Osteoblast (primary cell): ENCODE results near the gene PKMYT1. TPM values are rescaled to one million over a fixed set of nuclear protein-coding genes. Genes with fewer than 3 reads are reported as not detected.

Experiments used
- DNase-seq: peaks from one replicate; pipeline ENCODE4 v3.0.0; 2011; ENCODE audit warnings: low spot score, mixed read lengths; ENCODE audit not compliant: insufficient read length; ENCODE audit errors: missing footprints
- H2AFZ ChIP-seq: 2 replicates; pipeline ENCODE4 v1.6.0; 2011; ENCODE audit warnings: mild to moderate bottlenecking, low read length
- H3K27ac ChIP-seq: 2 replicates; pipeline ENCODE4 v1.5.1; 2011; ENCODE audit warnings: mild to moderate bottlenecking, low read depth, low read length, moderate library complexity
- H3K27me3 ChIP-seq: 2 replicates; pipeline ENCODE4 v1.6.0; 2012; ENCODE audit warnings: mild to moderate bottlenecking, control low read depth, inconsistent platforms, low read length, moderate library complexity; ENCODE audit not compliant: insufficient read depth
- H3K36me3 ChIP-seq: 2 replicates; pipeline ENCODE4 v1.5.1; 2011; ENCODE audit warnings: mild to moderate bottlenecking, low read length, control low read depth, moderate library complexity; ENCODE audit not compliant: insufficient read depth
- H3K4me1 ChIP-seq: 2 replicates; pipeline ENCODE4 v1.5.1; 2011; ENCODE audit warnings: mild to moderate bottlenecking, low read length, control low read depth, moderate library complexity; ENCODE audit not compliant: insufficient read depth
- H3K4me2 ChIP-seq: 2 replicates; pipeline ENCODE4 v1.6.0; 2011; ENCODE audit warnings: mild to moderate bottlenecking, low read length; ENCODE audit not compliant: insufficient read depth
- H3K4me3 ChIP-seq: fragments of 200-600 bp; sonication (generic); 3 replicates; pipeline ENCODE4 v1.5.1; 2012; ENCODE audit warnings: mild to moderate bottlenecking, low read length, inconsistent platforms; ENCODE audit not compliant: insufficient read depth
- H3K79me2 ChIP-seq: 2 replicates; pipeline ENCODE4 v1.6.0; 2012; ENCODE audit warnings: mild to moderate bottlenecking, low read length, control low read depth, inconsistent platforms; ENCODE audit not compliant: insufficient read depth
- H3K9me3 ChIP-seq: 2 replicates; pipeline ENCODE4 v1.5.1; 2011; ENCODE audit warnings: low read depth, low read length, control low read depth
- H4K20me1 ChIP-seq: 2 replicates; pipeline ENCODE4 v1.6.0; 2012; ENCODE audit warnings: mild to moderate bottlenecking, low read length, control low read depth; ENCODE audit not compliant: insufficient read depth
- CTCF ChIP-seq: IDR thresholded peaks from 2 replicates; pipeline ENCODE4 v1.5.1; 2011; ENCODE audit warnings: mild to moderate bottlenecking, low read depth, low read length, moderate library complexity; ENCODE audit errors: extremely low read depth
- total RNA-seq: library from RNA; depleted of rRNA; stranded (reverse); fragments of >200 nt; gene quantifications from 2 replicates; pipeline ENCODE4 v1.2.3, GENCODE V29; 2012

Gene PKMYT1
- total RNA-seq, 1 donor, result 1.4 TPM

- Histone ChIP-seq H3K27ac (no peak overlapping the region), H2AFZ (no peak overlapping the region), H3K4me1 (no peaks in the 10 kb centered on the region), H3K9me3 (no peaks in the 10 kb centered on the region), H3K36me3 (no peaks in the 10 kb centered on the region), H3K4me2 (no peak overlapping the region), H3K27me3 (peaks cover 82% of the 10 kb centered on the region), H4K20me1 (no peaks in the 10 kb centered on the region), H3K79me2 (no peaks in the 10 kb centered on the region), H3K4me3 (no peak overlapping the region)
- TF ChIP-seq CTCF, result no peak
- DNase-seq, result no peak
These were observed 30.3 kb upstream of the PKMYT1 start for GRCh38 chr16:3010510-3010909.

- no peak overlapping the region for H3K4me2 ChIP-seq
- H3K4me3 ChIP-seq, result no peak overlapping the region
- H2AFZ ChIP-seq, result no peak overlapping the region
- no peak overlapping the region for H3K27ac ChIP-seq
- H3K4me1 ChIP-seq, result no peaks in the 10 kb centered on the region
- H3K27me3 ChIP-seq, result peaks cover 88% of the 10 kb centered on the region
- H3K79me2 ChIP-seq, result no peaks in the 10 kb centered on the region
- DNase-seq, result peak; percentile 89
- H3K9me3 ChIP-seq, result no peaks in the 10 kb centered on the region
- H3K36me3 ChIP-seq, result no peaks in the 10 kb centered on the region
- no peaks in the 10 kb centered on the region for H4K20me1 ChIP-seq
- no peak for TF ChIP-seq CTCF
These were observed 29.5 kb upstream of the PKMYT1 start for GRCh38 chr16:3009568-3010390.

- Histone ChIP-seq H3K4me1 (no peaks in the 10 kb centered on the region), H3K79me2 (no peaks in the 10 kb centered on the region), H3K4me3 (no peak overlapping the region), H3K9me3 (no peaks in the 10 kb centered on the region), H3K36me3 (no peaks in the 10 kb centered on the region), H4K20me1 (no peaks in the 10 kb centered on the region), H3K4me2 (no peak overlapping the region), H3K27ac (no peak overlapping the region), H3K27me3 (peaks cover 80% of the 10 kb centered on the region), H2AFZ (no peak overlapping the region)
- peak; percentile 80 for DNase-seq
- TF ChIP-seq CTCF, result no peak
These were observed 28.4 kb upstream of the PKMYT1 start for GRCh38 chr16:3008690-3009037.

- no peaks in the 10 kb centered on the region for H3K4me1 ChIP-seq
- H3K36me3 ChIP-seq, result no peaks in the 10 kb centered on the region
- no peaks in the 10 kb centered on the region for H4K20me1 ChIP-seq
- H3K27me3 ChIP-seq, result peaks cover 75% of the 10 kb centered on the region
- no peak for DNase-seq
- no peak overlapping the region for H3K27ac ChIP-seq
- H3K4me3 ChIP-seq, result no peak overlapping the region
- TF ChIP-seq CTCF, result no peak
- H3K4me2 ChIP-seq, result no peak overlapping the region
- no peaks in the 10 kb centered on the region for H3K79me2 ChIP-seq
- no peak overlapping the region for H2AFZ ChIP-seq
- no peaks in the 10 kb centered on the region for H3K9me3 ChIP-seq
These were observed 27.9 kb upstream of the PKMYT1 start for GRCh38 chr16:3007957-3008689.
